Fibroblast of pulmonary artery (primary cell): ENCODE measurements around the gene ORAI2.

Source experiments
- DNase-seq: peaks from one replicate; pipeline ENCODE4 v3.0.0-alpha.2; 2010; ENCODE audit warnings: low read depth
- H3K4me3 ChIP-seq: replicated peaks from 2 replicates; pipeline ENCODE4 v1.5.1; 2011; ENCODE audit warnings: low read depth, mild to moderate bottlenecking, control low read depth, low read length, moderate library complexity
- TF ChIP-seq, protein P1 (sequence below): IDR thresholded peaks from 2 replicates; pipeline ENCODE4 v1.5.1; 2011; ENCODE audit warnings: mild to moderate bottlenecking, control low read depth, low read length, inconsistent platforms; ENCODE audit errors: missing control alignments

The ORAI2 gene

DNA sequence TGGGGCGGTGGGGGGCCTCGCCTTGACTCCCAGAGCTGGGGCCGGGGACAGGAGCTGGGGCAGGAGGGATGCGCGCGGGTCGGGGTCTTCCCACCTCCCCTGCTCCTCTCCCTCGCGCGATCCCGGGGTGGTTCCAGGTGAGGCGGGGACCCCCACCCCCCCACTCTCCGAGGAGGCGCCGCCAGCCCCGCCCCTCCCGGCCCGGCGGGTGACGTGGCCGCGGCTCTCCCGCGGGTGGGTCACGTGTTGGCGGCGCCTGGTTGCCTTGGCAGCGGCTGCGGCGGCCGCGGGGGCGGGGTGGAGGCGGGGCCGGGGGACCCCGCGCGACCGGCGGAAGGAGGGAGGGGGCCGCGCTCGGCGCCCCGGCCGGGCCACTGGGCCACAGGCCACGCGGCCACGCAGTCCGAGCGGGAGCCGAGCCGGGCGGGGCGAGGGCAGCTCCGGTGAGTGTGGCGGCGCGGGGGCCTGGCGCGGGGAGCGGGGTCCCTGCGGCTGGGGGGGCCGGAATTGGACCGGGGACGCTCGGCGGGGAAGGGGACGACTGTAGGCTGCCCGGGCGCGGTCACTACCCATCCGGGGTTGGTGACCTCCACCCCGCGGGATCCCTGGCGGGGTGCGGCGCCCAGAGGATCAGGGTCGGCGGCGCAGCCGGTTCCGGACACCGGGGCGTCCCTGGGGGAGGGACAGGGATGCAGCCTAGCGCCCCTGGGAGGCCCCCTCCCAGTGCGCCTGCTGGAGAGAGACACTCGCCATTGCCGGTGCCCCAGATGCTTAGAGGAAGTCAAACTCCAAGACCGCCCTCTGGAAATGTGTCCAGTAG, at the start of gene ORAI2:
TSS of gene ORAI2 (plus strand) at position 357 of the 820 bp plus-strand sequence. CDS start 5,382 bp downstream, outside the sequence.
- DNase-seq, result peak; percentile 58
- TF ChIP-seq, protein P1, sequence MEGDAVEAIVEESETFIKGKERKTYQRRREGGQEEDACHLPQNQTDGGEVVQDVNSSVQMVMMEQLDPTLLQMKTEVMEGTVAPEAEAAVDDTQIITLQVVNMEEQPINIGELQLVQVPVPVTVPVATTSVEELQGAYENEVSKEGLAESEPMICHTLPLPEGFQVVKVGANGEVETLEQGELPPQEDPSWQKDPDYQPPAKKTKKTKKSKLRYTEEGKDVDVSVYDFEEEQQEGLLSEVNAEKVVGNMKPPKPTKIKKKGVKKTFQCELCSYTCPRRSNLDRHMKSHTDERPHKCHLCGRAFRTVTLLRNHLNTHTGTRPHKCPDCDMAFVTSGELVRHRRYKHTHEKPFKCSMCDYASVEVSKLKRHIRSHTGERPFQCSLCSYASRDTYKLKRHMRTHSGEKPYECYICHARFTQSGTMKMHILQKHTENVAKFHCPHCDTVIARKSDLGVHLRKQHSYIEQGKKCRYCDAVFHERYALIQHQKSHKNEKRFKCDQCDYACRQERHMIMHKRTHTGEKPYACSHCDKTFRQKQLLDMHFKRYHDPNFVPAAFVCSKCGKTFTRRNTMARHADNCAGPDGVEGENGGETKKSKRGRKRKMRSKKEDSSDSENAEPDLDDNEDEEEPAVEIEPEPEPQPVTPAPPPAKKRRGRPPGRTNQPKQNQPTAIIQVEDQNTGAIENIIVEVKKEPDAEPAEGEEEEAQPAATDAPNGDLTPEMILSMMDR, result no peak
- peak within 1 kb of the TSS; percentile 75 for H3K4me3 ChIP-seq

DNA sequence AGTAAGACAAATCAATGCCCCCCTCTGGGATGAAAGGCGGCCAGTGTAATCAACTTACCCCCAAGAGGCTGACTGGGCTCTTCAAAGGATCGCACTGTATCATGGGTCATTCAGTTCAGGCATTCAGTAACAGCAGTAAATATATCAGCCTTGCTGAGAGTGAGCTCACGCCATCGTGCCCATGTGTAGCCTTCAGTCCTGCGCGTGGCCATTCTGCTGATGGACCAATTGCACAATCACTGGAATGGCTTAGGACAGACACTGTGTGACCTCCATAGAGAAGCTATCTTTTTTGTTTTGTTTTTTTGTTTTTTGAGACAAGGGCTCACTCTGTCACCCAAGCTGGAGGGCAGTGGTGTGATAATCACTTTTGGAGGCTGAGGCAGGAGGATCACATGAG, 46.3 kb upstream of the ORAI2 start:
- TF ChIP-seq, protein P1, result no peak
- no peak for DNase-seq
- H3K4me3 ChIP-seq, result no peak overlapping the region

DNA sequence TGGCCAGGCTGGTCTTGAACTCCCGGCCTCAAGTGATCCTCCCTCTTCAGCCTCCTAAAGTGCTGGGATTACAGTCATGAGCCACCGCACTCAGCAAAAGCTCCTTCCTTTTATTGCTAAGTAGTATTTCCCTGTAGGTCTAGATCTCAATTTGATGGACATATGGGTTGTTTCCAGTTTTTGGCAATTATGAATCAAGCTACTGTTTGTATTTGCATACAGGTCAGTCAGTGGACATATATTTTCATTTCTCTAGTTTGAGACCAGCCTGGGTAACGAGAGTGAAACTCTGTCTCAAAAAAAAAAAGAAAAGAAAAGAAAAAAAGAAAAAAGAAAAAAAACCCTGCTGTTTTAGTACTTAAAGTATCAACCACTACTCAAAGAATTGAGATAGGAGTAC, 43.6 kb upstream of the ORAI2 start:
- H3K4me3 ChIP-seq, result no peak overlapping the region
- TF ChIP-seq, protein P1, result no peak
- no peak for DNase-seq

DNA sequence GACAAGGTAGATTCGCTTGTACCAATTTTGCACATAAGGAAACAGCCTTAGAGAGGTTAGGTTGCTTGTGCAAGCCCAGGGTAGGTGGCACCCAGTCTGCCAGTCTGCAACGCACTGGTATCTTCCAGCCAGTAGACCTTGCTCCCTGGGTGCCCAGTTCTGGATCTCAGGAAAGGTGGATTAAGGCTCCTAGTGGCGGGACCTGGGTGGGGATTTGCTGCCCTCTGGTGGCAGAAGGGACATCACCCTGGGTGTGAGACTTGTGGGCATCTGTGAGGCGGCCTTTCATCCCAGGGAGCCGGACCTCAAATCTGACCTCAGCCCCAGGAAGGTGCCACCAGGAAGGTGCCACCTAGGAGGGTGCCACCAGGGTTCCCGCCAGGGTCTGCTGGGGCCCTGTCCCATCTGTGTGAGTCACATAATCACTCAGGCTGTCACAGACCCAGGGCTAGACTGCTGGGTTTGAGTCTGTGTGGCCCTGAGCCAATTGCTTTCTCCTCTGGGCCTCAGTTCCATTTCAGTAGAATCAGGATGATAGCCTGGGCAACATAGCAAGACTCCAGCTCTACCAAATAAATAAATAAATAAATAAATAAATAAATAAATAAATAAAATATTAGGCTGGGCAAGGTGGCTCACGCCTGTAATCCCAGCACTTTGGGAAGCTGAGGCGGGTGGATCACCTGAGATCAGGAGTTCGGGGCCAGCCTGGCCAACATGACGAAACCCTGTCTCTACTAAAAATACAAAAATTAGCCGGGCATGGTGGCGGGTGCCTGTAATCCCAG, 42.5 kb upstream of the ORAI2 start:
- H3K4me3 ChIP-seq, result no peak overlapping the region
- TF ChIP-seq, protein P1, result peak; percentile 94
- peak; percentile 83 for DNase-seq

DNA sequence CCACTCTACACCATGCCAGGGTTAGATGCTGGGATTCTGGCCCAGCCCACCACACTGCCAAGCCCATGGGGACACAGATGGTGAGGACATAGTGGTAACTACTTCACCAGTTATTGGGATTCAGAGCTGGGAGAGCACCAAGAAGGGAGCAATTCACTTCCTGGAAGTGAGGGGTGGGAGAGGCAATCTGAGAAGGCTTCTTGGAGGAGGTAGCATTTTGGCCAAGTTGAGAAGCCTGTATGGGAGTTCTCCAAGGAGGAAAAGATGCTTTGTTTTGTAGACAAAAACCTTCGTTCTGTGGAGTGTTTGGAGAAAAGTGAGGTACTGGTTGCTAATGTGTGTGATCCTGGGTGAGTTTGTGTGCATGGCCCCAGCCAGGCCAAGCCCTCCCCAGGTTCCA, 41.0 kb upstream of the ORAI2 start:
- TF ChIP-seq, protein P1, result no peak
- no peak overlapping the region for H3K4me3 ChIP-seq
- DNase-seq, result no peak

DNA sequence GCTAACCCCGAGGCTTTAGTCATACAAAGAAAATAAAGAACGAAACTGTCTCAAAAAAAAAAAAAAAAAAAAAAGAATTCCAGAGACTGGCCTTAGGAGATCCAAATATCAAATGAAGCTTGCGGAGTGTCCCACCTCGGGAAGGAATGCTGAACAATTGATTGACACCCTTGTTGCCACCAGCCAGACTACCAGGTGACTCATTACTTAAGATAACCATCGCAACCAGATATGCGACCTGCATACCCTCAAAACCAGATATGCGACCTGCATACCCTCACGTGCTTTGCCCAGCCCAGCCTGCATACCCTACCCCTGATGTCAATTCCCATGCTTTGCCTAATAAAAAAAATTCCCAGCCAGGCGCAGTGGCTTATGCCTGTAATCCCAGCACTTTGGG, 39.9 kb upstream of the ORAI2 start:
- no peak for DNase-seq
- H3K4me3 ChIP-seq, result no peak overlapping the region
- TF ChIP-seq, protein P1, result no peak
